CD4-positive, alpha-beta T cell treated with Interleukin-17A for 1 hour (primary cell): Measurements from ENCODE around the gene RMC1.
"Not testable (repeated sequence)": the region's sequence is repeated elsewhere in the genome, so short reads cannot be mapped to it uniquely, and the experiment has no call there.

ENCODE experiments used
- DNase-seq: peaks from one replicate; pipeline ENCODE4 v3.0.0-alpha.2; 2020

Gene RMC1

GRCh38 chr18:23503038-23503962 lies at the start of gene RMC1:
Gene RMC1 (plus strand): TSS chr18:23503511. CDS start chr18:23503619, 108 bp downstream.
- DNase-seq: peak; percentile 96

DNA sequence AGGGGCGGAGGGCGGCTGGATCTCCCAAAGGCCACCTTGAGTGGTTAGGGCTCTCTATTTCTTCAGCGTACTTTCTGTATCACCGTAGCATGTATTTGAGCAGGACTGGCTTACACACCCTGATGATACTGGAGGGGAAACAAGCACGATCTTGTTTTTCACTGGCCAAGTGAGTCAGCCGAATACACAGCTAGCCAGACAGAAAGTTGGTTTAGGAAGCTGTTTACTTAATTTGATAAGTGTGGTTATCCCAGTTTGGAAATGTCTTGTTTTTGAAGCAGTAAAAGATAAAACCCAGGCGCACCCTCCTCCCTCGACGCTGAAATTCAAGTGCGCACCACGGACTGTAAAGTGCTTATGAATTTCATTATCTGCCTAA lies 49.6 kb upstream of the RMC1 start:
- peak; percentile 34 for DNase-seq

DNA sequence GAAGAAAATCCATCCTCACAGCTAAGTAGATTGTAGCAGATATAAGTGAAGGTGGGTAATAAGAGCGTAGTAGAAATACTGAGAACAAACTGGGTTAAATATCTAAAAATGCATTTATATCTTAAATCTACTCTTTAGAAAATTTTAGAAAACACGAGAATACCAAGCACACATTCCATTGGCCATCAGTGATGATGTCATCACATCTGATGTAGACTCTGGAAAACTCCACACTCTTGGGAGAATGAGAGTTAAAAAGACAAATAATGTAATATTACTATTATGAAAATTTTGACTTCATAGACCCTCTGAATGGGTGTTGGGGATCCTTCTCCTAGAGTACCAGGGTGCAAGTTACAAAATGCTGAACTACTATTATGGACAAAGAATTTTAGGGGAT lies 46.5 kb upstream of the RMC1 start:
- DNase-seq: no peak

GRCh38 chr18:23458830-23459529 lies 44.3 kb upstream of the RMC1 start:
- DNase-seq: no peak

- no peak for DNase-seq
Observed at GRCh38 chr18:23459530-23459921, 43.8 kb upstream of the RMC1 start.

DNA sequence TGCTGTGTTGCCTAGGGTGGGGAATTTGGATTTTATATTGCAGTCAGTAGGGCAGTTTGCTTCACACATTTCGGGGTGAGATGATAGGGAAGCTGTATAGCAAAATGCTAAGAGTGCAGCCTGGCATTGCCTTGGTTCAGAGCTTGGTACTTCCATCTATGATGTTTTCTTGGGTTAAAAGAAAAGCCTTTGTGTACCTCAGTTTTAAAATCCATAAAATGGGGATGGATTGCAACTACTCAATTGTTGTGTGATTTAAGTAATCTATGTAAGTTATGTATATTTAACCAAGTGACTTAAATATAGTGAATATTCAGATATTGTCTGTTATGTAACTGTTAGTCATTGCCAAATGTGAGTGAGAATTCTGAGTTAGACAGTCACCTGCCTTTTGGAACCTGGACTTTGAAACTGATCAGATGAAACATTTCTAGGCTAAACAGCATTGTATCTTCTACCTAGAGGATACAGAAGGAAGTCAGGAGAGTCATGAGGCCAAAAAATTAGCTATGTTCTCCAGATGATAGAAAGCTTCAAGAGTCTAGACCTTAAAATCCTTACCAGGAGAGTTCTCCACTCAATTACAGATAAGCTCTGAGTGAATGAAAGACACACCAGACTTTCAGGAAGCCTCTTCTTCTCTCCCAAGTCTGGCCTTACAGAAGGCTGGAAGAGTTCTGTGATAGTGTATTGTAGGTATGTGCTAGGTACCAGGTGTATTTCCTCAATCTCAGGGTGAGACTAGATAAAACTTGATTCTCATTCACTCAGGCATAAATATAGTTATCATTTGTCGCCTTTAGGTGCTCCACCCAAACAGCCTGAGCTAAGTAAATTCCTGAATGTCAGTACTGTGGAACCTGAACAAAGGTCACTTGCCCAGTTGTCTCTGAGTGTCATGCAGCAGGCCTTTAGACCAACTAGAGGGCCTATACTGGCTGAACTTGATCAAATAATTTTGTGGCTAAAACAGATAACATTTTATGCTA lies 42.7 kb upstream of the RMC1 start:
- no peak for DNase-seq

GRCh38 chr18:23462876-23463275 lies 40.4 kb upstream of the RMC1 start:
- no peak for DNase-seq

DNA sequence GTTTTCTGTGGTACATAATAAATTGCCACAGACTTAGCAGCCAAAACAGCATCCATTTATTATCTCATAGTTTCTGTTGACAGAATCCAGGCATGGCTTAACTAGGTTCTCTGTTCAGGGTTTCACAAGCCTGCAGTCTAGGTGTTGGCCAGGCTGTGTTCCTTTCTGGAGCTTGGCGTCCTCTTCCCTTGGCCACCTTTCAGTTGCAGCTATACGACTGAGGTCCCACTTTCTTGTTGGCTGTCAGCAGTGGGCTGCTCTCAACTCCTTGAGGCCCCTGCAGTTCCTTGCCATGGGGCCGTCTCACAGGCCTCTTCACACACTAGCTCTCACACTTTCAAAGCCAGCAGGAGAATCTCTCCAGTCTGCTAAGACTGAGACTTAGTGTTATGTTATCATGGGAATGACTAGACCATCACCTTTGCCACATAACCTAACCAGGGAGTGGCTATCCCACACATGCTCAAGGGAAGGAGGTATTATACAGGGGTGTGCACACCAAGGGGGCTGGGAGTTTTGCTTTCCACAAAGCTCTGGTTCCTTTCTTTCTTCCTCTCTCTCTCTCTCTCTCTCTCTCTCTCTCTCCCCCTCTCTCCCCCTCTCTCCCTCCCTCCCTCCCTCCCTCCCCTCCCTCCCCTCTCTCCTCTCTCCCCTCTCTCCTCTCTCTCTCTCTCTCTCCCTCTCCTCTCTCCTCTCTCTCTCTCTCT lies 34.4 kb upstream of the RMC1 start:
- DNase-seq: no peak

GRCh38 chr18:23470620-23471387 lies 32.5 kb upstream of the RMC1 start:
- DNase-seq: no peak

GRCh38 chr18:23471486-23471885 lies 31.8 kb upstream of the RMC1 start:
- DNase-seq: no peak

DNA sequence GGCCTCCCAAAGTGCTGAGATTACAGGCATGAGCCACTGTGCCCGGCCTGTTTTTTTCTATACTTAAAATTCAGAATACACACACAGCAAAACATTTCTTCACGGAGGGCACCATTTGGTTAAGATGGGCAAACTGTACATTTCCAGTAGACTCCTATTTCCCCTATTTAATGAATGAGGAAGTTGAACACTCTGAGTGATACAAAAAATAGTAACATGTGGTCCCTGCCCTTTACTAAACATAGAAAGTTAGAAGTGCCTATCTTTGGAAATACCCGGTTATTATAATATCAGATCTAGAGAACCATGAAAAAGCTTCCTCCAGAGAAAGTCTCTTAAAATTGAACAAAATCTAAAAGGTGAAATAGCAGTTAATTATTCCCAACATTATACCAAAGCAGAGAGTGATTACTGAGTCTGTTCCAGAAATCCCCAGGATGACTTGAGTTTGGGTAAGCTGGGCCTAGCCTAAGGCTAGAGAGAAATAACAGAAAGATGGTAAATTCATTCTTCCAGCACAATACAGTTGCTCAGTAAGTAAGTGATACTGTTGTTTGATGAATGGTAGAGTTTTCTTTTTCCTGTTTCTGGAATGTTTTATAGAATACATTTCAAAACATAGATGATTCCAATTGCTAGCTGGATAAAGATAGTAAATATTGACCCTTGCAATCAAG lies 23.3 kb upstream of the RMC1 start:
- DNase-seq: no peak

- DNase-seq: no peak
Observed at GRCh38 chr18:23484561-23485182, 18.6 kb upstream of the RMC1 start.

- DNase-seq: no peak
Observed at GRCh38 chr18:23485386-23485785, 17.9 kb upstream of the RMC1 start.

DNA sequence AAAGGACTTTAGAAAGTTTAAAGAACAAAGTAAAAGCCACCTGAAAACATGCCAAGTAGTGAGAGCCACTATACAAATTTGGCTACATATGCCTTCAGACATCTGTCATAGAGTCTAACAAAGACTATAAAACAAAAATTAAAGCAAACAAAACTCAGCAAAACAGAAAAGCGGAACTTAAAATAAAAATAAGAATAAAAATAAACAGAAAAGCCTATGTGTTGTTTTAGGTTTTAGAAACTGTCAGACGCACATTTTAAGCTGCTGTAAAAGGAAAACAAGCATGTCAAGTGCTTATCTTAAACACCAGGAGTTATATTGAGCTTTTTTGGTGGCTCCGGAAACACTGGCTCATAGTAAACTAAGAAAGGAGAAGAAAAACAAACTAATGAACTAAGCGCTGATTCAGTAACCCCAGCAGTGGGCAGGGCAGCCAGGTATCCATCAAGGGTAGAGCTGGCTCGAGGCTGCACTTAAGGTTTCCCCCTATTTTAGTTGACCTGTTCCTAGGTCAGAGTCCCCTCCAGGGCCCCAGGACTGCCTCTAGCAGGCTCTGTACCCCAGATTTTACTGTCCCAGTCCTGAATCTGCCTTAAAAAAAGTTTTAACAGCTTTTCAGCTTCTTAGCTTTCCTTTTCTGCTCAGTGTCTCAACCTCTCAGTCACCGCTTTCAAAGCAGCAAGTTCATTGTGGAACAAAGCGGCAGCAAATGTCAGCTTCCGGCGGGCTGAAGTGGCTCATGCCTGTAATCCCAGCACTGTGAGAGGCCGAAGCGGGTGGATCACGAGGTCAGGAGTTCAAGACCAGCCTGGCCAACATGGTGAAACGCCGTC lies 15.4 kb upstream of the RMC1 start:
- peak; percentile 51 for DNase-seq

DNA sequence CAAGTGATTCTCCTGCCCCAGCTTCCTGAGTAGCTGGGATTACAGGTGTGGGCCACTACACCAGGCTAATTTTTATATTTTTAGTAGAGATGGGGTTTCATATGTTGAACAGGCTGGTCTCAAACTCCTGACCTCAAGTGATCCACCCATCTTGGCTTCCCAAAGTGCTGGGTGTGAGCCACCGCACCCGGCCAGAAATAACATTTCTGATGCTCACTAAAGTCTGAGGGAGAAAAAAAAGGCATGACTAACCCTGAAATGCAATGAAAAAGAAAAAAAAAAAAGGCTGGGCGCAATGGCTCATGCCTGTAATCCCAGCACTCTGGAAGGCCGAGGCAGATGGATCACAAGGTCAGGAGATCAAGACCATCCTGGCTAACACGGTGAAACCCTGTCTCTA lies 13.7 kb upstream of the RMC1 start:
- DNase-seq: not testable (repeated sequence)

GRCh38 chr18:23493654-23494053 lies 9.7 kb upstream of the RMC1 start:
- DNase-seq: no peak

GRCh38 chr18:23494992-23495391 lies 8.3 kb upstream of the RMC1 start:
- no peak for DNase-seq

DNA sequence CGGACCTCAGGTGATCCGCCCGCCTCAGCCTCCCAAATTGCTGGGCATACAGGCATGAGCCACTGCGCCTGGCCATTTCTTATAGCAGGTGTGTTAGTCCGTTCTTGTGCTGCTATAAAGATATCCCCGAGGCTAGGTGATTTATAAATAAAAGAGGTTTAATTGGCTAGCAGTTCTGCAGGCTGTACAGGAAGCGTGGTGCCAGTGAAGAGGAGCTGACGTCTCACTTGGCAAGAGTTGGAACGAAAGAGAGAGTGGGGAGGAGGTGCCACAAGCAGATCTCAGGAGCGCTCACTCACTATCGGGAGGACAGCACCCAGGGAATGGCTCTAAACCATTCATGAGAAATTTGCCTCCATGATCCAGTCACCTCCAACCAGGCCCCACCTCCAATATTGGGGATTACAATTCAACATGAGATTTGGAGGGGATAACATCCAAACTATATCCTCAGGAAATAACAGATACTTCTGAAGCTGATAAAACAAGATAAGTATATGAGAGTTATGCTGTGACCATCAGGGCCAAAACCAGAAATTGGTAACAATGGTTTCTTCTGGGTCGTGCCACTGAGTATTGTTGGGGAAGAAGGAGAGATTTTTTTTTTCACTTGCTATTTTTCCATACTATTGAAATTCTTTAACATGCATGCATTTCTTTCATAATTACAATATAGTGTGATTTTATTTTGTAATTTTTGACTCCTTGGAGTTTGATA lies 7.4 kb upstream of the RMC1 start:
- no peak for DNase-seq

DNA sequence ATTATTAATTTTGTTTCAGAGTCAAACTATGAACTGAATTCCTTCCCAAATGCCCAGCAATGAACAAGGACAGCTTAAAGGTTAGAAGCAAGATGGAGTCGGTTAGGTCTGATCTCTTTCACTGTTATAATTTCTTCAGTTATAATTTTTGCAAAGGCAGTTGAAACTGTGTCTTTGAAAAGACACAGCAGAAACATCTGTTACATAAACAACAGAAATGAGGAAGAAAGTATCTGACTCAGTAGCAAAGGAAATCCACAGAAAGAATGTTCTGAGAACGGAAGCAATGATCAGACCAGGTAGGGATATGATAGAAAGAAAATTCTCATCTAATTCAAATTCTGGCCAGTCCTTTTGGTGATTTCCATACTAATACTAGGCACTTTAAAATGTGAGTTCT lies 5.2 kb upstream of the RMC1 start:
- DNase-seq: no peak
